Activated CD4-positive, alpha-beta memory T cell treated with anti-CD3 and anti-CD28 coated beads, Interleukin-2, amount 10 ng/mL, durations not matched to agents 7 days and 5 days (primary cell): Measurements from ENCODE around the gene OR52M1. TPM values are rescaled to one million over a fixed set of nuclear protein-coding genes. Genes with fewer than 3 reads are reported as not detected.

Experiments
- CTCF ChIA-PET: fragments of 350-600 bp; sonication (Branson Sonifier 250); formaldehyde crosslinking; loops from one replicate; lab custom pipeline; 2021; ENCODE audit warnings: antibody characterized with exemption, inconsistent platforms; lab: Charles Lee
- POLR2A ChIA-PET: fragments of 350-600 bp; sonication (Branson Sonifier 250); formaldehyde crosslinking; loops from one replicate; lab custom pipeline; 2021; ENCODE audit warnings: antibody characterized with exemption; lab: Charles Lee
- DNase-seq: peaks from one replicate; pipeline ENCODE4 v3.0.0-alpha.2; 2020
- H3K27ac Mint-ChIP-seq: one replicate; pipeline ENCODE4 v1.8.0; 2021; ENCODE audit warnings: mild to moderate bottlenecking, mixed read lengths
- H3K27me3 Mint-ChIP-seq: one replicate; pipeline ENCODE4 v1.8.0; 2021; ENCODE audit warnings: mixed read lengths
- H3K36me3 Mint-ChIP-seq: one replicate; pipeline ENCODE4 v1.8.0; 2021; ENCODE audit warnings: low read depth, mixed read lengths
- H3K4me1 Mint-ChIP-seq: one replicate; pipeline ENCODE4 v1.8.0; 2021; ENCODE audit warnings: mixed read lengths
- H3K4me3 Mint-ChIP-seq: one replicate; pipeline ENCODE4 v1.8.0; 2021; ENCODE audit warnings: mild to moderate bottlenecking, mixed read lengths
- H3K9me3 Mint-ChIP-seq: one replicate; pipeline ENCODE4 v1.8.0; 2021; ENCODE audit warnings: mixed read lengths
- total RNA-seq, 2 experiments: library from RNA; stranded (reverse); gene quantifications; one replicate each; pipeline ENCODE4 v1.2.3, GENCODE V29; 2021

OR52M1 gene
- total RNA-seq, 2 experiments from 2014 or later, result not detected

GRCh38 chr11:4580124-4580523, 35.1 kb downstream of the OR52M1 start:
- Mint-ChIP-seq H3K27me3 (peaks cover 24% of the 10 kb centered on the region), H3K27ac (no peak overlapping the region), H3K9me3 (no peaks in the 10 kb centered on the region), H3K4me1 (peaks cover 5% of the 10 kb centered on the region), H3K4me3 (no peak overlapping the region), H3K36me3 (no peaks in the 10 kb centered on the region)
- DNase-seq, result no peak
- ChIA-PET CTCF (interaction anchor here (0.9 to 1.3 kb wide), 2 partner anchors 41 to 57 kb away, joined by 3 read pairs; no protein-coding TSS in a partner anchor), POLR2A (no interaction called here)

GRCh38 chr11:4581443-4581842, 36.5 kb downstream of the OR52M1 start, which contains the start of gene OR52I2:
TSS of gene OR52I2 (plus strand) at chr11:4581743.
- H3K4me3 Mint-ChIP-seq, result no peak within 1 kb of the TSS
- ChIA-PET CTCF (no interaction called here), POLR2A (no interaction called here)
- no peaks in the 10 kb centered on the region for H3K36me3 Mint-ChIP-seq
- H3K4me1 Mint-ChIP-seq, result no peaks in the 10 kb centered on the region
- H3K27ac Mint-ChIP-seq, result no peak within 1 kb of the TSS
- no peak for DNase-seq
- no peaks in the 10 kb centered on the region for H3K9me3 Mint-ChIP-seq
- H3K27me3 Mint-ChIP-seq, result peaks cover 18% of the 10 kb centered on the region

GRCh38 chr11:4589017-4589416, 44.0 kb downstream of the OR52M1 start:
- no peak for DNase-seq
- Mint-ChIP-seq H3K4me3 (no peak overlapping the region), H3K4me1 (no peaks in the 10 kb centered on the region), H3K36me3 (no peaks in the 10 kb centered on the region), H3K9me3 (no peaks in the 10 kb centered on the region), H3K27me3 (peaks cover 11% of the 10 kb centered on the region), H3K27ac (no peak overlapping the region)
- ChIA-PET CTCF (no interaction called here), POLR2A (no interaction called here)

- H3K36me3 Mint-ChIP-seq, result peaks cover 9% of the 10 kb centered on the region
- no peaks in the 10 kb centered on the region for H3K9me3 Mint-ChIP-seq
- H3K4me3 Mint-ChIP-seq, result no peak within 1 kb of the TSS
- H3K27ac Mint-ChIP-seq, result no peak within 1 kb of the TSS
- ChIA-PET POLR2A (no interaction called here), CTCF (no interaction called here)
- H3K27me3 Mint-ChIP-seq, result peaks cover 4% of the 10 kb centered on the region
- no peak for DNase-seq
- H3K4me1 Mint-ChIP-seq, result no peaks in the 10 kb centered on the region
These were observed 48.7 kb downstream of the OR52M1 start, which contains the start of gene OR52I1 for GRCh38 chr11:4593739-4594138. TSS of gene OR52I1 (plus strand) at chr11:4594039. CDS start at chr11:4594039, 0 bp downstream.

Other genes starting within 250 kb of the OR52M1 start
- not detected for gene OR52B4, start 176.8 kb upstream of the OR52M1 start, total RNA-seq
- 10 to 100 TPM; 75.9 to 80.0 TPM for gene TRIM21, start 151.5 kb upstream of the OR52M1 start, total RNA-seq
- gene OR52K2, start 95.9 kb upstream of the OR52M1 start, total RNA-seq, result not detected
- not detected for gene OR52K1, start 62.5 kb upstream of the OR52M1 start, total RNA-seq
- not detected for gene OR52I2, start 36.6 kb downstream of the OR52M1 start, total RNA-seq
- gene OR52I1, start 48.8 kb downstream of the OR52M1 start, total RNA-seq, result not detected
- gene TRIM68, start 63.0 kb downstream of the OR52M1 start, total RNA-seq, result 10 to 100 TPM; 11.6 to 12.7 TPM
- gene OR51D1, start 92.3 kb downstream of the OR52M1 start, total RNA-seq, result not detected
- gene OR51E1, start 98.8 kb downstream of the OR52M1 start, total RNA-seq, result not detected
- not detected for gene OR51E2, start 152.7 kb downstream of the OR52M1 start, total RNA-seq
- not detected for gene MMP26, start 159.6 kb downstream of the OR52M1 start, total RNA-seq
- gene OR51F1, start 224.7 kb downstream of the OR52M1 start, total RNA-seq, result not detected